GM19395 (cell line): ENCODE data around the gene AZI2.

Experiments
- ATAC-seq: cut with Tn5 transposase; IDR thresholded peaks from one replicate; pipeline ENCODE4 v1.9.1; 2021; ENCODE audit warnings: mild to moderate bottlenecking, moderate library complexity; ENCODE audit not compliant: unreplicated experiment

The AZI2 gene

GRCh38 chr3:28301688-28302087 lies 46.9 kb downstream of the AZI2 start:
- ATAC-seq = no peak

DNA sequence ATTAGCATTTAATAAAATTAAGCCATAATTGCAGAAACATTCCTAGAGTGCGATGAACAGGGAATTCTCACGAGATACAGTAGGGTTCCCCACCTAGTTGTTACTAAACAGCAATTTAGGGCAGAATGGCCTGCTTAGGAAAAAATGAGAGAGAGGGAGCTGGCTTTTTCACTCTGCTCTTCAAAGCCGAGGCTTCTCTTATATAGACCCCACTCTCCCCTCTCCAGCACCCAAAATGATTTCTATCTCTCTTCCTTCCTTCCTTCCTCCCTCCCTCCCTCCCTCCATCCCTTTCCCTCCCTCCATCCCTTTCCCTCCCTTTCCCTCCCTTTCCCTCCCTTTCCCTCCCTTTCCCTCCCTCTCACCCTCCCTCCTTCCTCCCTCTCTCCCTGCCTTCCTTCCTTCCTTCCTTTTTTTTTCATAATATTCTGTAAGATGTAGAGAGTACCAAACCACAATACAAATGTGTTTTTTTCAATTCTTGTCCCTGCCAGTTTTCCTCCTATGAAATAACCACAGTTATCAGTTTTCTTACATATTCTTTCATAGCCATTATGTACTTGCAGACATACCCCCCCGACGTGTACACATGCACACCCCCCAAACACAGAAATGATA lies 48.2 kb downstream of the AZI2 start:
- no peak for ATAC-seq

DNA sequence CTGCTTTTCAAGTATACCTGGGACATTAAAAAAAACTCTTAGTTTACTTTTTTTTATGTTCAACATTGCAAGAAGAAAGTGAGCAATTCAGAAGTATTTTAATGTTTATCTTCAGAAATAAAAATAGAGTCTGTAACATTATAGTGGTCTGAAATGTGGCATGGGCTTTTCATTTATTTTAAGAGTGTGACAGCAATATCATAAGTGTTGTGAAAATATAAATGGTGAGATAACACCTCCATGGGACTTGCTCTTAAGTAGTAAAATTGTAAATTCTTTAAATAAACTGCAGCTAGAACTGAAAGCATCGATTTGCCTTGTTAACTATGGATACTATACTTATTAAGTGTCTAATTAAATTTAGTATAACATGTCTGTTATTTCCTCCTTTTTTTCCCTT lies 48.9 kb downstream of the AZI2 start:
- no peak for ATAC-seq

- ATAC-seq = peak; percentile 53
These were observed 52.6 kb downstream of the AZI2 start for GRCh38 chr3:28295898-28296490.

GRCh38 chr3:28294667-28295413 lies 53.8 kb downstream of the AZI2 start:
- no peak for ATAC-seq

- no peak for ATAC-seq
These were observed 56.0 kb downstream of the AZI2 start for GRCh38 chr3:28292622-28293021.

- ATAC-seq = no peak
These were observed 57.0 kb downstream of the AZI2 start for GRCh38 chr3:28291577-28291976.

DNA sequence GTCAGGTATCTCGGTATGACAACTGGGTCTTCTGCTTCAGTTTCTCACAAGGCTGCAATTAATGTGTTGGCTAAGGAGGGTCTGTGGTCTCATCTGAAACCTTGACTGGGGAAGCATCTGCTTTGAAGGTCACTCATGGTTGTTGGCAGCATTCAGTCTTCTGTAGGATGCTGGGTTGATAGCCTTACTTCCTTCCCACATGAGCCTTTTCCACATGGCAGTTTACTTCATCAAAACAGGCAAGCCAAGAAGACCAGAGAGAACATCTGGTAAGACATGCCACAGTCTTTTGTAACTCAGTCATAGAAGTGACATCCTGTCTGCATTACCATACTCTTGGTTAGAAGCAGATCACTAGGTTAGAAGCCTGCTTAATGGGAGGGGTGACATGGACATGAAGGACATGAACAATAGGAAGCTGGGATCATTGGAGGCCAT lies 57.7 kb downstream of the AZI2 start:
- no peak for ATAC-seq

DNA sequence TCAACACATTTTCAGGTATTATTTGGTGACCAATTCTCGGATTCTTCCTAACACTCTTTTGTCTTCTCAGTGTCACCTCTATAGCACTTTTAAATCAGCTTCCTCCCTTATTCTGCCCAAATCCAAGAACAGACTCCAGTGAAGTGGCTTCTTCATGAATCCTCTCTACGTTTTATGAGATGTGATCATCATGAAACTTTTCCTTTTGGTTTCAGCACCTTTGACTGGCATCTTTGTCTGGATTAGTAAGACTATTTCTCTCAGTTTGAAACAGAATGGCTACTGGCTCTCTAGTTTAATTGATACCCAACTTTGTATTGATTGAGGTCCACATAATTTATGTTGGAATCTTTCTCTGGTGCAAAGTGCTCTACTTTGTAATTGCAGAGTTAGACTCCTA lies 61.6 kb downstream of the AZI2 start:
- no peak for ATAC-seq

DNA sequence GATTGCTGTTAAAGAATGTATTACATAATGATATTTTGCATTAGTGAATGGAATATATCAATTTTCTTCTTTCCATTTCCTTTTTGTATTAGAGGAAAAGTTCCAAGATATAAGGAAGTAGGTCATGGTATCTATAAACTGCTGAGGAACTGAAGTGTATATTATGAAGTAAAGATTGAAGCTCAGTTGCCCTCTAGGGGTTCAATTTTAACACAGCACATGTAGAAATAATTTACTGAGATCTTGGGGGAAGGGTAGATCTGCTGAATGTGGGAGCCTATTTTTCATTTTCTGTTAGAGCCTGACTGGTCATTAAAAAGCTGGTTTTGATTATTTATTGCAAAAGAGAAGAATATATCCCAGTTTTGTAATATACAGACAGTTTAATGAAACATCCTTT lies 62.0 kb downstream of the AZI2 start:
- peak; percentile 89 for ATAC-seq

DNA sequence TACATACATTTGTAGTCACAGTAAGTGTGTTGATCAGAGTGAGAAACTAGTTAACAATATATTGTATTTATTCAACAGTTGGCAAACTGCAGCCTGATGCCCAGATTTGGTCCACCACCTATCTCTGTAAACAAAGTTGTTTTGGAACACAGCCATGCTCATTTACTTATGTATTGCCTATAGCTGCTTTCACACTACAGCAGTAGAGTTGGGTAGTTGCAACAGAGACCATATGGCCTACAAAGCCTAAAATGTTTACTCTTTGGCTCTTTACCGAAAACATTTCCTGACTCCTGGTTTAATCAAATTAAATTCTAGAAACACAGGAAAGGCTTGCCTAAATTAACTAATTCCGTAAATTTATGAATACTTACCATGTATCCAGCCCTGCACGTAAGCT lies 67.8 kb downstream of the AZI2 start:
- no peak for ATAC-seq

DNA sequence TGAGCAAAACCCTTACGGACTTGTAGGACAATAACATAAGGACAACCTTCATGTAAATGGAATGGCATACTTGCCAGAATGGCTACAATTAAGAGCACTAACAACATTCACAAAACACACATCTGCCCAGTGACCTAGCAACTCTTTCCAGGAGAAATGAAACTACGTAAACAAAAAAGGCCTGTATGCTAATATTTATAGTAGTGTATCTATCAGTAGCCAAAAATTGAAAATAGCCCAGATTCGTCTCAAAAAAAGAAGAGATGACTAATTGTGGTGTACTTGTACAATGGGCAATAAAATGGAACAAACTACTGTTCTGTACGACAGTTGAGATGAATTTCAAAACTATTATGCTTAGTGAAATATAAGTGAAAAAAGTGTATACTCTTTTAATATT lies 68.9 kb downstream of the AZI2 start:
- ATAC-seq = no peak

DNA sequence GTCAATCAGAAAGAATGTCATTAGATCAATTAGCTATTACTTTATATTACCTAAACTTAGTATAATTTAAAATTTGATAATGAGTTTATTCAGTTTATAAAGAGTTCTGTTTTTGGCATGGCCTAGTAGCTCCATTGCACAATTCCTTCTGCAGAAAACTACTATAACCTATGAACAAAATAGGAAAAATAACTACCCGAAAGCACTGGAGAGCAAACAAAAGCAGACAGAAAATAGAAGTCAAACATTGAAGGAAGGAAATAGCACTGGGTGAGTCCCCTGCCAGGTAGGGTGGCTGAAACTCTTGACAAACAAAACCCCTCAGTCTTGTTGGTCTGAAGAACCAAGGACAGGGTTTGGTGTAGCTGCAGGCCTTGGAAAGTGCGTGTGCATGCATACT lies 69.7 kb downstream of the AZI2 start:
- no peak for ATAC-seq

- ATAC-seq = no peak
These were observed 74.8 kb downstream of the AZI2 start for GRCh38 chr3:28273837-28274236.
